COLO668 (cell line): ENCODE results near the gene IL36G.

Experiments
- DNase-seq: peaks from one replicate; lab custom pipeline; 2025; ENCODE audit not compliant: unreplicated experiment; lab: John Stamatoyannopoulos, UW

The IL36G gene

GRCh38 chr2:112972423-112973086 lies 5.3 kb upstream of the IL36G start:
- DNase-seq: no peak

GRCh38 chr2:112973156-112973555 lies 4.7 kb upstream of the IL36G start:
- DNase-seq: no peak

GRCh38 chr2:112979731-112980130 lies 1.9 kb downstream of the IL36G start:
- DNase-seq: no peak

- no peak for DNase-seq
Measured at GRCh38 chr2:112980537-112980936, 2.7 kb downstream of the IL36G start.

GRCh38 chr2:112985090-112985489 lies 7.3 kb downstream of the IL36G start:
- DNase-seq: no peak

GRCh38 chr2:112989611-112990010 lies 11.8 kb downstream of the IL36G start:
- no peak for DNase-seq

- DNase-seq: no peak
Measured at GRCh38 chr2:112993831-112994230, 16.0 kb downstream of the IL36G start.

- no peak for DNase-seq
Measured at GRCh38 chr2:112994648-112995047, 16.8 kb downstream of the IL36G start.

GRCh38 chr2:112995346-112995920 lies 17.6 kb downstream of the IL36G start:
- DNase-seq: no peak

GRCh38 chr2:112996635-112997034 lies 18.8 kb downstream of the IL36G start:
- DNase-seq: no peak

GRCh38 chr2:112997151-112997550 lies 19.3 kb downstream of the IL36G start:
- DNase-seq: no peak

GRCh38 chr2:113000436-113000835 lies 22.6 kb downstream of the IL36G start:
- no peak for DNase-seq

- no peak for DNase-seq
Measured at GRCh38 chr2:113002677-113003076, 24.9 kb downstream of the IL36G start.

GRCh38 chr2:113005030-113005509 lies 27.3 kb downstream of the IL36G start, which contains the start of gene IL36A:
TSS of gene IL36A (plus strand) at chr2:113005459. CDS start at chr2:113005872, 413 bp downstream.
- DNase-seq: no peak

- DNase-seq: no peak
Measured at GRCh38 chr2:113007250-113007649, 29.4 kb downstream of the IL36G start.

GRCh38 chr2:113009622-113010021 lies 31.8 kb downstream of the IL36G start:
- no peak for DNase-seq

- no peak for DNase-seq
Measured at GRCh38 chr2:113010088-113010487, 32.3 kb downstream of the IL36G start.

- no peak for DNase-seq
Measured at GRCh38 chr2:113011108-113011507, 33.3 kb downstream of the IL36G start.

GRCh38 chr2:113012436-113013335 lies 34.9 kb downstream of the IL36G start:
- no peak for DNase-seq

GRCh38 chr2:113013336-113013661 lies 35.5 kb downstream of the IL36G start:
- no peak for DNase-seq

GRCh38 chr2:113014067-113014466 lies 36.3 kb downstream of the IL36G start:
- DNase-seq: no peak

GRCh38 chr2:113015042-113015441 lies 37.2 kb downstream of the IL36G start:
- DNase-seq: no peak
